NCI-H128 (cell line): ENCODE measurements around the gene REELD1.

ENCODE experiments used
- DNase-seq: peaks from one replicate; lab custom pipeline; 2025; ENCODE audit not compliant: unreplicated experiment; lab: John Stamatoyannopoulos, UW

REELD1 gene

DNA sequence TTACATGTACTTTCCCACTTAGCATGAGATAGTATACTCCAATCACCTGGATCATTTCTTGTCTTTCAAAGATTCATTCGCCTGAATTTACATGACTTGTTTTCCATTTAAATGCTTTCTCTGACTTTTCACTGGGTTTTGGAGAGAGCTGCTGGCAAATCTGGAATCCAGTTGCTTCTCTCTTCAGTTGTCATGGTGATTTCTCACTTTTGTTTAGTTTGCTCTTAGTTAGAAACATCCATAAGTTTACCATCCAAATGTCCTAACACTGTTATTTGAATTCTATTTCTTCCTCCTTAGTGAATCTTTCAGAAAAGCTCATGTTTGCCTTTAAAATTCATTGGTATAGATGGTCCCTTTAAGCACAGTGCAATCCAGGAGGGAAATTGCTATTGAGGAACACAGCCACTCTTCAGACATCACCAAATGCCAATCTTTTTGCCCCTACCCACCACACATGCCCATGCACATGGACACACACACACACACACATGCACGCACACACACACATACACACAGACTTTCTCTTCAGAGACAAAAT, 51.7 kb downstream of the REELD1 start:
- DNase-seq = no peak

DNA sequence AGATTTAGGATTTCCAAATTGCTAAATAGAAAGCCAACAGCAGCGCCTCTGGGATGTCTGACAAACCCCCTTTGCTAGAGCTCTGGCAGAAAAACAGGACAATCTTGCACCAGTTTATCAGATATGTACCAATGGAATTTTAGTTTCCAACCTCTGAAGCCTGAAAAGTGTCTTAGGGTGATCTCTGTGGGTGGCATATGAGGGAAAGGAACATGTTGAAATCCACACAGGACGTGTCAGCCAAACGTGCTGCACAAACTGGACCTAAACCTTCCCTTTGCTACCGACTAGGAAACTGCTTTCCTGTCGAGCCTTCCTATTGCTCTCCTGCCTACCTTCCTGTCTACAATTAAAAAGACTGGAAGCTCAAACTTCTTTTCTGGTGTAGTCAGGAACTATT, 53.5 kb downstream of the REELD1 start:
- no peak for DNase-seq

DNA sequence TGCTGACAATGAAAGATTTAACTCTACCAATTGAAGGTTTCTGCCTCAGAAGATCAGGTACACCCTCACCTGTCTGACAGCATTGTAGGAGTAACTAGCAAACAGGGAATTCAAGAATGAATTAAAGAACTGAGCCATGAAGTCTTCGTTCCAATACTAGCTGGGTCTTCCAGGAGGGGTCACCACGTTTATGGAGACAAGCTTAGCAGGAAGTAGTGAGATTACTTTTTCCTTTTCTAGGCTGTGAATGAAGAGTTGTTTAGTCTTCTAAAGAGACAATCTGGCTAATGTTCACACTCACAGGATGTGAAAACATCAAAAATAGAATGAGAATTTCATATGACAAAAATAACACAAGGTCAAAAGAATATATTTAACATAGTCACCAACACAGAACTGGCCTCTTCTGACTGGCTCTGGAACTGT, 54.9 kb downstream of the REELD1 start:
- no peak for DNase-seq

DNA sequence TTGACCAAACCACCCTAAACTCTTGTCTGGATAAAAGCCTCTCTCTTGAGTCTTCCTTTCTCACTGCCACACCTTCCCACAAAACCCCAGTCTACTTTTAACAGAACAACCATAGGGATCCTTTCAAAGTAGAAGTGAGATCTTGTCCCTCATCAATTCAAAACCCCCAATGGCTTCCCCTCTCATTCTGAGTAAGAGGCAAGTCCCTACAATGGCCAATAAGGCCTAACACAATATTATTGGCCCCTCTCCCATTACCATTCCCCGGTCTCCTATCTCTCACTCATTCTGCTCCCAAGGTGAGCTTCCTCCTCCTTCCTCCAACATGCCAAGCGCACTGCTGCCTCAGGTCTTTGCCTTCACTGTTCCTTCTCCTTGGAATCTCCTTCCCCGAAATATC, 57.1 kb downstream of the REELD1 start:
- DNase-seq = no peak

DNA sequence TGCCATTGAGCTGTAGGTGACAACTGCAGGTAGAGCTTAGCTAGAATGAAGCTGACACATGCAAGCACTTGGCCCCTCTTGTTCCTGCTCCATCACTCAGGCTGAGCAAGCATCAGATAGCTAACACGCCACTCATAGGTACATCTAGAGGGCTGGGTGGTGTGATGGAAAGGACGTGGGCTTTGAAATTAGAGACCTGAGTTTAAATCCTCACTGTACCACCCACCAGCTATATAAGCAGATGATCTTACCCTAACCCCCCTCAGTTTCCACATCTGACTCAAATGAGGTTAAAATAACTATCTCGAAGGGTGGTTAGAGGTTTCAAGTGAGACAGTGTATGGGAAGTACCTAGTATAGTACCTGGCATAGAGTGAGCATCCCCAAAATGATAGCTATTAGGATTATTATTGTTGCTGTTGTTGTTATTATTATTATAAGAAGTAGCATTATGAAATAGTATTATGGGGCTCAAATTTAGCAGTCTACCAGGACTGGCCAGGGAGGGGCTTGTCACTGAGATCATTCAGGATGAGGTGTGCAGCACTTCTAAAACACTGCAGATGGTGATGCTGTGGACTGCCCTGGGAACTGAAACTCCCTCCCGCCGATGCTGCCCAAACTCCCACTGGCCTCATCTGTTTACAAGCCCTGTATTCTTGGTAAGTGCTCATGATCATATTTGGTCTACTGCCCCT, 59.0 kb downstream of the REELD1 start:
- DNase-seq = no peak

DNA sequence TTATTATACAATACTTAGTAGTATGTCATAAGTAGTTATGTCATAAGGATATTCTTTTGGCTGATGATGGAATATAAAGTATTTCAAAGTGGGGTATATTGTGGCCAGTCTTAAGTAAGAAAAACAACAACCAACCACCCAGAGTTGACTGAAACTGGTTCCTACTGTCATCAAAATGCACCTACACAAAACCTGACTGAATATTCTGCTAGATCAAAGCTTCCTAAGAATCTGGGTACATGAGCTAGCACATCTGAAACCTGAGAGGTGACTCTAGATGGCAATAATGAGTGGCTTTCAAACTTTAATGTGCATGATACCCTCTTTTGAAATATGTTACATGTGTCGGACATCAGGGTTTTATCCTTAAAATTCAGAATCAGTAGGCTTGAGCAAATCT, 60.4 kb downstream of the REELD1 start:
- DNase-seq = no peak

DNA sequence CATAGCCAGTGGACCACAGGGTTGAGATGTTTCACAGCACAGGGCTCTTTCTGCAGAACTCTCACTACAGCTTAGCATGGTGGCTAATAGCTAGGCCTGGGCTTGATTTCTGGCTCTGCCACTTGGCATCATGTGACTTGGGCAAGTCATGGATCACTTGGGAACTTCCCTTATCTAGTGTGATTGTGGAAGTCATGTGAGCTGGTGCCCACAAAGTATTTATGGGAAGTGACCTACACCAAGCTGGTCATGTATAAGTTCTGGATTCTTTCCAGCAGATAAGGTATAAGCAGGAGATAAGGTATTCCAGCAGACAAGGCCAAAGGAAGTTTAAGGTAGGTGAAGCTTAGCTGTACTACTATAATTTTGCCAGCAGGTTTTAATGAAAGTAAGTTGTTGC, 61.0 kb downstream of the REELD1 start:
- DNase-seq = no peak

DNA sequence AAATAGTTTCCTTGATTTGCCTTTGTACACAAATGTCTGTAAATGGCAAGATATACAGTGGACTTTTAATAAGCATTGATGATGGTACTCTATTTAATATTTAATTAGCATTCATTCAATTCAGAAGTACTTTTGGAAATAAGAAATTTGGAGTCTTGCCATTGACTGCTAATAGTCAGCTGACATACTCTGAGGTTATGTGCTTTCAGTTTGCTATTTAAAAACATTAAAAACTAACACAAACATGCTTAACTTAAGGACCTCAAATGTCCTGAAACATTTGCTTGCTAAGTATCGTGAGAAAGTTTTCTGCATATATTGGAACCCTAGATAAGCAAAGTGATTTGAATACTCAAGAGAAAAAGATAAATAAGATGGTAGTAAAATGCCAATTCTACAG, 64.6 kb downstream of the REELD1 start:
- no peak for DNase-seq
